H1 (cell line): ENCODE measurements around the gene TNRC6C. TPM values are rescaled to one million over a fixed set of nuclear protein-coding genes. Genes with fewer than 3 reads are reported as not detected.

ENCODE experiments used
- CTCF ChIA-PET: fragments of 300-600 bp; sonication (Branson Sonifier 250); formaldehyde crosslinking; loops from one replicate; lab custom pipeline; 2021; ENCODE audit not compliant: partially characterized antibody; lab: Charles Lee
- POLR2A ChIA-PET: fragments of 300-600 bp; sonication (Branson Sonifier 250); formaldehyde crosslinking; loops from one replicate; lab custom pipeline; 2021; ENCODE audit warnings: inconsistent platforms; ENCODE audit not compliant: partially characterized antibody; lab: Charles Lee
- DNase-seq, 2 experiments: peaks; one replicate each; pipeline versions ENCODE4 v3.0.0 to v3.0.0-alpha.2; 2010 to 2022; ENCODE audit warnings: low spot score in 2 of 2, low read depth in 1 of 2, mixed read lengths in 1 of 2
- FAIRE-seq: peaks from 2 replicates; lab custom pipeline; 2011; peaks lifted over from hg19 to GRCh38; lab: Jason Lieb, UNC
- H2AFZ ChIP-seq: 2 replicates; pipeline ENCODE4 v1.8.1; 2012; ENCODE audit warnings: low read length, inconsistent platforms
- H2AK5ac ChIP-seq: 2 replicates; pipeline ENCODE4 v1.6.1; 2013; ENCODE audit warnings: low read depth, low read length
- H2BK120ac ChIP-seq: replicated peaks from 2 replicates; pipeline ENCODE3; 2013; ENCODE audit warnings: low read depth, low read length, inconsistent platforms
- H2BK12ac ChIP-seq: 2 replicates; pipeline ENCODE4 v1.6.1; 2013; ENCODE audit warnings: low read depth, low read length
- H2BK15ac ChIP-seq: 2 replicates; pipeline ENCODE4 v1.6.1; 2013; ENCODE audit warnings: low read length
- H2BK20ac ChIP-seq: 2 replicates; pipeline ENCODE4 v1.6.1; 2013; ENCODE audit warnings: low read length
- H2BK5ac ChIP-seq: 2 replicates; pipeline ENCODE4 v1.6.1; 2013; ENCODE audit warnings: low read depth, low read length
- H3K14ac ChIP-seq: 2 replicates; pipeline ENCODE4 v1.6.1; 2013; ENCODE audit warnings: inconsistent platforms; ENCODE audit not compliant: insufficient read length
- H3K18ac ChIP-seq: 2 replicates; pipeline ENCODE4 v1.6.1; 2013; ENCODE audit warnings: low read length; ENCODE audit errors: extremely low read depth
- H3K23ac ChIP-seq: 2 replicates; pipeline ENCODE4 v1.6.1; 2013; ENCODE audit warnings: inconsistent platforms; ENCODE audit not compliant: insufficient read length
- H3K23me2 ChIP-seq: 2 replicates; pipeline ENCODE4 v1.6.1; 2013; ENCODE audit warnings: low read depth, low read length
- H3K27ac ChIP-seq: 2 replicates; pipeline ENCODE4 v1.6.1; 2011; ENCODE audit warnings: low read depth, low read length, inconsistent platforms
- H3K27me3 ChIP-seq, 4 experiments: replicated peaks in 1 of 4; 1 replicate in 1 of 4; 2 replicates in 3 of 4; pipeline versions ENCODE4 v1.6.1 to v1.8.1; 2011 to 2013; ENCODE audit warnings: low read length in 3 of 4, mild to moderate bottlenecking in 3 of 4, inconsistent platforms in 2 of 4, mixed read lengths in 2 of 4, moderate library complexity in 1 of 4; ENCODE audit not compliant: control insufficient read depth in 3 of 4, insufficient read depth in 3 of 4; ENCODE audit errors: extremely low read depth in 1 of 4
- H3K36me3 ChIP-seq, 4 experiments: 2 replicates each; pipeline versions ENCODE4 v1.6.1 to v1.8.1; 2011 to 2013; ENCODE audit warnings: mild to moderate bottlenecking in 4 of 4, low read length in 3 of 4, moderate library complexity in 2 of 4, control low read depth in 1 of 4, inconsistent platforms in 1 of 4; ENCODE audit not compliant: insufficient read depth in 4 of 4, control insufficient read depth in 2 of 4
- H3K4ac ChIP-seq: replicated peaks from 2 replicates; pipeline ENCODE3; 2013; ENCODE audit warnings: low read length, low read depth, mixed read lengths, inconsistent platforms; ENCODE audit not compliant: insufficient read length
- H3K4me1 ChIP-seq, 4 experiments: replicated peaks in 1 of 4; 1 replicate in 1 of 4; 2 replicates in 3 of 4; pipeline versions ENCODE4 v1.6.1 to v1.8.1; 2011 to 2013; ENCODE audit warnings: low read length in 3 of 4, inconsistent platforms in 2 of 4, mixed read lengths in 1 of 4; ENCODE audit not compliant: insufficient read depth in 4 of 4, control insufficient read depth in 3 of 4
- H3K4me2 ChIP-seq, 2 experiments: 2 replicates each; pipeline versions ENCODE4 v1.6.1 to v1.8.1; 2011 to 2013; ENCODE audit warnings: low read depth in 2 of 2, low read length in 2 of 2, control low read depth in 1 of 2, inconsistent platforms in 1 of 2, mild to moderate bottlenecking in 1 of 2; ENCODE audit not compliant: insufficient read depth in 1 of 2
- H3K4me3 ChIP-seq, 4 experiments: fragments of 200-600, 300-600 bp in 1 of 4; sonication (generic), shearing (Covaris generic), sonication (Bioruptor Twin) in 1 of 4; 2 replicates each; pipeline versions ENCODE4 v1.5.1 to v1.8.1; 2011 to 2016; ENCODE audit warnings: low read length in 4 of 4, low read depth in 3 of 4, control low read depth in 2 of 4, inconsistent platforms in 2 of 4, mild to moderate bottlenecking in 2 of 4, mixed read lengths in 1 of 4, moderate library complexity in 1 of 4; ENCODE audit not compliant: insufficient read depth in 2 of 4; ENCODE audit errors: extremely low read depth in 1 of 4
- H3K56ac ChIP-seq: replicated peaks from 2 replicates; pipeline ENCODE3; 2013; ENCODE audit warnings: low read depth, mild to moderate bottlenecking, mixed read lengths, low read length, inconsistent platforms; ENCODE audit not compliant: insufficient read length
- H3K79me1 ChIP-seq: 2 replicates; pipeline ENCODE4 v1.6.1; 2013; ENCODE audit warnings: low read depth, low read length, control low read depth
- H3K79me2 ChIP-seq, 2 experiments: 2 replicates each; pipeline versions ENCODE4 v1.6.1 to v1.8.1; 2012 to 2013; ENCODE audit warnings: low read length in 2 of 2, mild to moderate bottlenecking in 2 of 2, inconsistent platforms in 1 of 2; ENCODE audit not compliant: insufficient read depth in 2 of 2, control insufficient read depth in 1 of 2
- H3K9ac ChIP-seq, 4 experiments: replicated peaks in 1 of 4; 1 replicate in 1 of 4; 2 replicates in 3 of 4; pipeline versions ENCODE4 v1.6.1 to v1.8.1; 2011 to 2013; ENCODE audit warnings: low read depth in 3 of 4, low read length in 3 of 4, control low read depth in 2 of 4, mild to moderate bottlenecking in 2 of 4, moderate library complexity in 2 of 4, inconsistent platforms in 1 of 4; ENCODE audit errors: extremely low read depth in 1 of 4
- H3K9me3 ChIP-seq, 2 experiments: 2 replicates each; pipeline versions ENCODE4 v1.6.1 to v1.8.1; 2012 to 2013; ENCODE audit warnings: mild to moderate bottlenecking in 2 of 2, moderate library complexity in 2 of 2, control low read depth in 1 of 2, inconsistent platforms in 1 of 2, low read depth in 1 of 2, low read length in 1 of 2, mixed read lengths in 1 of 2; ENCODE audit not compliant: insufficient read depth in 2 of 2
- H4K20me1 ChIP-seq, 2 experiments: replicated peaks in 1 of 2; 2 replicates each; pipeline versions ENCODE3 to v1.8.1; 2011 to 2013; ENCODE audit warnings: inconsistent platforms in 2 of 2, low read length in 2 of 2, mild to moderate bottlenecking in 1 of 2; ENCODE audit not compliant: insufficient read depth in 2 of 2, control insufficient read depth in 1 of 2
- H4K5ac ChIP-seq: 2 replicates; pipeline ENCODE4 v1.6.1; 2013; ENCODE audit warnings: low read length, low read depth, mixed read lengths, inconsistent platforms; ENCODE audit not compliant: insufficient read length
- H4K8ac ChIP-seq: 2 replicates; pipeline ENCODE4 v1.8.0; 2013; ENCODE audit warnings: mild to moderate bottlenecking, moderate library complexity, low read length, inconsistent platforms; ENCODE audit not compliant: insufficient read depth; ENCODE audit errors: extremely low read depth
- H4K91ac ChIP-seq: replicated peaks from 2 replicates; pipeline ENCODE3; 2013; ENCODE audit warnings: low read length, mixed read lengths, inconsistent platforms; ENCODE audit not compliant: insufficient read length
- CHD1 ChIP-seq: IDR thresholded peaks from 2 replicates; pipeline ENCODE4 v1.6.1; 2012; ENCODE audit warnings: low read depth, low read length, improper control_type of control experiment
- JUND ChIP-seq: IDR thresholded peaks from 2 replicates; pipeline ENCODE4 v1.6.1; 2011; ENCODE audit warnings: mild to moderate bottlenecking, improper control_type of control experiment, low read length
- NANOG ChIP-seq: IDR thresholded peaks from 2 replicates; pipeline ENCODE4 v1.6.1; 2011; ENCODE audit warnings: low read length, low read depth, mild to moderate bottlenecking, inconsistent platforms; ENCODE audit not compliant: insufficient read depth, poor library complexity, severe bottlenecking
- RXRA ChIP-seq: IDR thresholded peaks from 2 replicates; pipeline ENCODE4 v1.6.1; 2011; ENCODE audit warnings: low read depth, mild to moderate bottlenecking, low read length, moderate library complexity; ENCODE audit not compliant: insufficient read depth
- SIX5 ChIP-seq: IDR thresholded peaks from 2 replicates; pipeline ENCODE4 v1.6.1; 2011; ENCODE audit warnings: mild to moderate bottlenecking, low read depth, low read length
- TBP ChIP-seq: IDR thresholded peaks from 2 replicates; pipeline ENCODE4 v1.6.1; 2011; ENCODE audit warnings: low read depth, low read length, improper control_type of control experiment
- WGBS, 2 experiments: shearing (Covaris generic) in 1 of 2; methylation state at CpG; one replicate each; pipeline versions ENCODE4 v1.1.6 to v1.1.7; 2013 to 2015; ENCODE audit warnings: low lambda C conversion rate in 2 of 2, mixed read lengths in 2 of 2, inconsistent platforms in 1 of 2, low coverage in 1 of 2, missing lambda C conversion rate in 1 of 2; ENCODE audit not compliant: insufficient replicate concordance in 2 of 2, insufficient coverage in 1 of 2, insufficient read length in 1 of 2; ENCODE audit errors: extremely low coverage in 1 of 2, missing lambda C conversion rate in 1 of 2; 5-methylcytosine and 5-hydroxymethylcytosine counted together
- polyA plus RNA-seq, 7 experiments: library from polyadenylated mRNA; depleted of rRNA in 3 of 7; stranded (reverse) in 5 of 7; unstranded in 2 of 7; fragments of >200 nt in 5 of 7; fragments of 200-250 nt in 2 of 7; gene quantifications; 1 replicate in 5 of 7; 2 replicates in 1 of 7; 4 replicates in 1 of 7; pipeline versions ENCODE4 v1.2.1 to v1.2.3, GENCODE V29; 2011 to 2013; ENCODE audit warnings: missing spikeins in 2 of 7, mixed read lengths in 2 of 7
- total RNA-seq: library from RNA; stranded (reverse); fragmentation: NEBNext Ultra II Directional; extraction: Animal tissue kit (Norgen Biotek cat#: 25700); gene quantifications from 2 replicates; pipeline ENCODE4 v1.2.1, GENCODE V29; 2021

The TNRC6C gene
- total and polyA plus RNA-seq, 2 of the 8 experiments (the other 6 are each of a cell fraction or from before 2014, with no cell fraction given), result 2.8 to 28.9 TPM

DNA sequence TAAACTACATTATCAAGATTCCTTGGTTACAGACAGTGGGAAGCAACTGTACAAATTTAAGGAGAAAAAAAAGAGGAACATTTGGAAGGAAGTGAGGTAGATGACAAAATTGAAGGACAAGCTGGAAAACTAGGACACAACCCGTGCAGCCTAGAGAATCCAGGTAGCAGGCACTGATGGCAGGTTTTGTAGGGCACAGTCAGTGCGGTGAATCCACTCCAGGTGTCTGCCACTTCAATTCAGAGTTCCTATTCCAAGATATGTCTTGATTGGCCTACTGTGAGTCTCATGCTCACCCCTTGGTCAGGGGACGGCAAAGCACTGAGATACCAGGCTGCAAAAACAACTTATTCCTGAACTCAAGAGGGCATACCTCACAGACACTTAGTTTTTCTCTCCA lies 37.8 kb downstream of the TNRC6C start:
- ChIA-PET CTCF (interaction anchor here (1.0 to 2.1 kb wide), 2 partner anchors 24 to 104 kb away, joined by 4 to 6 read pairs; no protein-coding TSS in a partner anchor), POLR2A (no interaction called here)
- Histone ChIP-seq H2BK20ac (no peak overlapping the region), H3K36me3 (no peaks in the 10 kb centered on the region), H3K27me3 (no peaks in the 10 kb centered on the region), H3K27ac (no peak overlapping the region), H3K23me2 (no peaks in the 10 kb centered on the region), H2AFZ (no peak overlapping the region), H2BK120ac (no peak overlapping the region), H2BK5ac (0 out of 2 replicates have a peak overlapping the region, but pooled peaks have one; percentile 8), H3K79me1 (peaks cover 14% of the 10 kb centered on the region), H3K4me2 (no peak overlapping the region), H3K4me3 (no peak overlapping the region), H4K91ac (no peak overlapping the region), H2BK12ac (no peak overlapping the region), H4K20me1 (peaks cover 2 to 12% of the 10 kb centered on the region in 2 experiments), H3K14ac (no peak overlapping the region), H4K8ac (no peak overlapping the region), H3K4me1 (peaks cover 4 to 9% (median 5%) of the 10 kb centered on the region in 4 experiments), H4K5ac (no peak overlapping the region), H3K79me2 (peaks cover 14 to 70% of the 10 kb centered on the region in 2 experiments), H2BK15ac (no peak overlapping the region), H3K9ac (no peak overlapping the region), H3K18ac (no peak overlapping the region), H3K56ac (no peak overlapping the region), H3K9me3 (no peaks in the 10 kb centered on the region), H3K4ac (no peak overlapping the region), H3K23ac (no peak overlapping the region), H2AK5ac (no peak overlapping the region)
- DNase-seq, result no peak
- FAIRE-seq, result no peak
- TF ChIP-seq TBP (no peak), CHD1 (no peak), SIX5 (no peak), JUND (no peak), NANOG (no peak), RXRA (no peak)
- WGBS, 2 experiments, result 90% methylated on average over 3 of the region's 3 CpGs; no CpG with 5 or more reads in 1 of the 2 experiments
